GM19397 (cell line): Measurements from ENCODE around the gene GARS1.

Experiments
- ATAC-seq: cut with Tn5 transposase; IDR thresholded peaks from one replicate; pipeline ENCODE4 v1.9.1; 2021; ENCODE audit warnings: mild to moderate bottlenecking, moderate library complexity; ENCODE audit not compliant: unreplicated experiment

The GARS1 gene

DNA sequence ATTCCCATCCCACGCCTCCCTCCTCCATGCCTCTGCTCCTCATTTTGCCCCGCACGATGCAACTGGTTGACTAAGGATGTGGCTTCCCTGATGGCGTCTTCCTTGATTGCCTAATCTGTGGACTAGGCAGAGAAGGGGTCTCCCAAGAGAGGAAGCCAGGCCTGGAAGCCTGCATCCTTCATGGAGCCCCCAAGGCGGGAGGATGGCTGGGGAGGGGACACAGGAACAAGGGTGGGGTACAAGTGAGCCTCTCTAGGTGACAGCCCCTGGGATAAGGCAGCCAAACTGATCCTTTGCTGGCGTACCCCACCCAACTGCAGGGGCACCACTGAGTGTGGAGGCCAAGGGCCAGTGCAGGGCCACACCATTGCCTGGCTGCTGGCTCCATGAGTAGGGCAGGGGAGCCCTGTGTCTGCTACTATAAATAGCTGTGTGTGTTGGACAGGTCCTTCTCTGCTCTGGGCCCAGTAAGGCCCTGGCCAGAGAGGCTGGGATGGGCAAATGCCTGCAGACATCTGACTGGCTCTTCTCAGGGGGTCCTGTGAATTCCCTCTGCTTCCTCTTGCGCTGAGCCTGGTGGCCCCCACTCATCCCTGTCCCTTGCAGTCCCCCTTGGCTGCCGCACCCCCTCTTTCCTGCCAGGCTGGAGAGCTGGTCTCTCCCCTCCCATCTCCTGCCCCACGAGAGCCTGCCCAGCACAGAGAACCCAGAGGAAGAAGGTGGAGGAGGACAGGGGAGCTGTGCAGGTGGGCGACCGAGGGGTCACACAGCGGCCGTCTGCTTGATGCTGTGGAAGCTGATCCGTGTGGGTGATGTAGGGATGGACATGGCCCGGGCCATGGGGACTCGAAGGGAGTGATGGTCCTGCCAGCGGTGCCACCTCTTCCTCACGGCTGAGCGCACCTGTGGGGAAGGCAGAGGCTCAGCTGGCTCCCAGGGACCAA lies 58.3 kb downstream of the GARS1 start:
- ATAC-seq = no peak

DNA sequence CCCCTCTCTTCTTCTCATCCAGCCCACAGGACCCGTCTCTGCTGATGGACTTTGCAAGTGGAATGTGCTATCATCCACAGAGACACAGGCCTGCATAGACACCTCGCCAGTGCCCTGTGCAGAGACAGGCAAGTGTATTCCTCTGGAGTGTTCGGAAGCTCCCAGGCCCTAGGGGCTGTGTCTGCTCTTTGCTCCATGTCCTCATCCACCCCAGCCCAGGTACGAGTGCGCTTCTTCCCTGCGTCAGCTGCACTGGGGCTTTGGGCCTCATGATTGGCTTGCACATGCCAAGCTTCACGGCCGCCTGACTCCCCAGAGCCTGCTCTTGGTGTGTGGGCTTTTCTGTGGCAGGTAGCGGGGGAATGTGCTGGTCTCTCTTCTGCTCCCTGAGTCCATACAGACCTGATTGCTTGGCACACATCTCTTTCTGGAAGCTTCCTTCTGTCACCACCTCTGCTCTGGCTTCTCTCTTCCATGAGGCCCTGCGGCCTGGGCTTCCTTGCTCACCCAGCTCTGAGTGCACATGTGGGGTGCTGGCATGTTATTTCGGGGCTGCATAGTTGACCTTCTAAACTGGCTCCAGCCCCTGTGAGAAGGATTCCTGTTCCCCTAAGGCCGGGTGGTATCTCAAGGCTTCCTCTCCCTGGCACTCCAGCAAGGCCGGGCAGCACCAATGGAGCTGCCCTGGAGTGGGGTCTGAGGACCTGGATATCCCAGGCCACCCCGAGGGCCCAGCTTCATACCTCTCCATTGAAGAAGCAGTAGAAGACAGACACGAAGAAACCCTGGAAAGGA lies 59.8 kb downstream of the GARS1 start:
- no peak for ATAC-seq

DNA sequence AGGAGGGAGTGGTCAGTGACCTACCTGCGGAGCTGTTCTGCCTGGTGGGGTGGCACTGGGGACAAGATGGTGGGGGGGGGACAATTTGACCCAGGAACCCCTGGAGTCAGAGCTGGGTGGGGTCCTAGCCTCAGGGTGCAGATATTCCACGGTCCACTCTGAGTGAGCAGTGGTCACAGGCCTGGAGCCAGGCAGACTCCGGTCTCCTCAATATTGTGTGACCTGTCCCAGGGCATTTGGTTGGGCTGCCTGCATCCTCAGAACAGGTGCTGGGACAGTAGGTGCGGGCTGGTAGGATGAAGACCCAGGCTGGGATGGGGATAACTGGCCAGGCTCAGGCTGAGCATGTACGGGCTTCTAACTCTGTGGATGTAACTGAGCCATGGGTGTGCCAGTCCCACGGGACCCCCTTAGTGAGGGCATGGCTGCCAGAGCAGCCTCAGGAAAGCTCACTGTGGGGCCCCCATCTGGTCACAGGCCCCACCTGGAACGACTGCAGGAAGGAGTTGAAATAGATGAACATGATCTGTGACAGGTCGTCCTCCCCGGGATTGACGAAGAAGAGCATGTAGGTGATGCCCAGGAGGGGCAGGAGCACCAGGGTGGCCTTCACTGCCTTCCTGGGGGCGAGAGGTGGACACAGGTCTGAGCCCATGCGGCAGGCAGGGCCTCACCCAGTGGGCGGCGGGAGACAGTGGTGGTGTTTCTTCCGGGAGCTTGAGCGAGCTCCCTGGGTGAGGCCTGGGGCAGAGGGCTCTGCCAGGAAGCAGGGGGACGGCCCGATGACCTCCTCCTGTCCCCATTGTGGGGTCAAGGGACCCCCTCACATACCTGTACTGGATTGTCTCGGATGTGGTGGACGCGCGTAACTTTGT lies 60.7 kb downstream of the GARS1 start:
- no peak for ATAC-seq

DNA sequence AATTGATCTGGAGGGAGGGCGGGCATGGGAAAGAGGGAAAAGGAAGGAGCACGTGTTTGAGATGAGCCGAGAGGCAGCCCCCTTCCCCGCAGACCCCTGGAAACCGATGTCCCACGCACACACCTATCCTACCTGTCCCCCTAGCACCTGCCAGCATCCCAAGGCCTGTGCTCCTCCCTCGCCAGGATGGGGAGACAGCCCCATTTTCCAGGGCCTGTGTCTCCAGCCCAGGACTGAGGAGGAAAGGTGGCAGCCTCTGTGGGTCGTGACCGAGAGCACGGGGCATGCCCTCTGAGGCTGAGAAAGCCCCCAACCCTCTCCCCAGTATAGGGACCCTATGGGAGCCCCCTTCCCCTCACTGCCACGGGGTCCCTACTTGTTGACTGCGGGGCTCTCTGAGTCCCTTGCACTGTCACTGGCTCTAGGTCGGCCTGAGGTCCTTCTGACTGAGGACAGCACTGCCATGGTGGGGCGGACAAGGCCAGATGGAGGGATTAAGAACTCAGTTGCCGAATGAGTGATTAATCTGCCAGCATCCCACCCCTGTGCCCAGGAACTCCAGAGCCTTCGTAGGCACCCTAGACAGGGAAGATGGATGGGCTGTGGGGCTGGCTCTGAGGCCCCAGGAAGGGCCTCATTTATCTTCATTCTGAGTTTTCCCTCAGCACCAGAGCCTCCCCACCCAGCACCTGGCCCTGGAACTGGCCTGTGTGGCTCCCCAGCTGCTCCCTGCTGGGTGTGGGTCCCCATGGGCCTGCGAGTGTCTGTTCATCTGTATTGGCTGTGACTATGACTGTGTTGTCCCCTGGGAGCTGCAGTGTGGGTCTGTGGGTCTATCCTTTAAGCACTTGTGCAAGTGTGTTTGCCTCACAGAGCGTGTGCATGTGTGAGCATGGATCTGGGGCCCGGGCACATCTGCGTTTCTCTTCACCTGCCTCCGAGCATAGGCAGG lies 61.6 kb downstream of the GARS1 start:
- ATAC-seq = no peak

DNA sequence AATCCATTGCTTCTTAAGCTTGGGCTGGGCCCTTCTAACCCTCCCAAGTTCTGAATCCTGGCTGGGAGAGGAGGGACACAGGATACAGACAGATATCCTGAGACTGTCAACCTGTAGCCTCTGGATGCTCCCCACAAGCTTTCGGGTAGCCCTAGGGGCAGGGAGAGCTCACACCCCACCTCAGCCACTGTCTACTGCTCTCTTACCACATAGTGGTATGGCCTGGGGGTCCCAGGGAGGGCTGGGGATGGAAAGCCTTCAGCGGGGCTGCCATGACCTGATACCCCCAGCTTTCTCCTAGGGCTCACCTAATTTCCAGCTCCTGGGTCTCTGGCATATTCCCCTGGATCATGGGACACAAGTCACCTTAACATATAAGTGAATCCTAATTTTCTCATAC lies 62.5 kb downstream of the GARS1 start:
- no peak for ATAC-seq

DNA sequence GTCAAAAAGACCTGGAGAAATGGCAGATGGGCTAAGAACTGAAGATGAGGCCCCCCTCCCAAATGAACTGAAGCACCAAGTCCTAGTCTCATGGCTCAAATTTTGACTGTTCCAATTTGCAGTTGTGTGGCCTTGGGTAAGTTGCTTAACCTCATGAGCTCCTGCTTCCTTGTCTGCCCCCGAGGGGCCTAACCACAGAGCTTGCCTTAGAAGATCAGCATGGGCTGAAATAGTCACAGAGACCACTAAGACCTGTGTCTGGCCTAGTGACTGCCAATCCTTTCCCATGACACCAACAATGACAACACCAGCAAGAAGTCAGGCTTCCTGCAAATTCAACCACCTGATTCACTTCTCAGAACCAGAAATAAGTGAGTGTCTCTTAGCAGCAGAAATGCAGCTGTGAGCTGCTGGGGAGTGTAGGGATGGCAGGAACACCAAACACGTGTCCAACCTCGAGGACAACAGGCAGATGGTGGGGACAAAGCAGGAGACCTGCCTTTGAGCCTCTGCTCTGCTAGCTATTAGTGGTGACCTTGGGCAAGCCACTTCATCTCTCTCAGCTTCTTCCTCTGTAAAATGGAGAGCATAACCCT lies 63.9 kb downstream of the GARS1 start:
- no peak for ATAC-seq

DNA sequence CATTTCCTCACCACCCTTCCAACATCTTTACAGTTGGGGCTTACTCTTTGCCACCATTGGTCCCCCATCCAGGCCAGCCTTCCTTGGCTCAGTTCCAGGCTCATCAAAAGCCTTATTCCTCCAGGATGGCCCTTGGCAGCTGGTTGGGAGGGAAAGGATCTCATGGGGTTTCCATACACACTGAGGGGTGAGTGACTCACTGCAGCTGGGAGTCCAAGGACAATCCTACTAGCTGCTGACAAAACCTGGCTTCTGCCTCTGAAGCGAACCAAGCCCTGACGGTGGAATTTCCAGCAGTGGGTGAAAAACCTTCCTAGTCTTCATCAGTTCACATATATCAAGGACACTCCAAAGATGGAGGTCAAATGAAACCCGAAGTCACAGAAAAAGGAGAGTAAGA lies 64.6 kb downstream of the GARS1 start:
- ATAC-seq = no peak

DNA sequence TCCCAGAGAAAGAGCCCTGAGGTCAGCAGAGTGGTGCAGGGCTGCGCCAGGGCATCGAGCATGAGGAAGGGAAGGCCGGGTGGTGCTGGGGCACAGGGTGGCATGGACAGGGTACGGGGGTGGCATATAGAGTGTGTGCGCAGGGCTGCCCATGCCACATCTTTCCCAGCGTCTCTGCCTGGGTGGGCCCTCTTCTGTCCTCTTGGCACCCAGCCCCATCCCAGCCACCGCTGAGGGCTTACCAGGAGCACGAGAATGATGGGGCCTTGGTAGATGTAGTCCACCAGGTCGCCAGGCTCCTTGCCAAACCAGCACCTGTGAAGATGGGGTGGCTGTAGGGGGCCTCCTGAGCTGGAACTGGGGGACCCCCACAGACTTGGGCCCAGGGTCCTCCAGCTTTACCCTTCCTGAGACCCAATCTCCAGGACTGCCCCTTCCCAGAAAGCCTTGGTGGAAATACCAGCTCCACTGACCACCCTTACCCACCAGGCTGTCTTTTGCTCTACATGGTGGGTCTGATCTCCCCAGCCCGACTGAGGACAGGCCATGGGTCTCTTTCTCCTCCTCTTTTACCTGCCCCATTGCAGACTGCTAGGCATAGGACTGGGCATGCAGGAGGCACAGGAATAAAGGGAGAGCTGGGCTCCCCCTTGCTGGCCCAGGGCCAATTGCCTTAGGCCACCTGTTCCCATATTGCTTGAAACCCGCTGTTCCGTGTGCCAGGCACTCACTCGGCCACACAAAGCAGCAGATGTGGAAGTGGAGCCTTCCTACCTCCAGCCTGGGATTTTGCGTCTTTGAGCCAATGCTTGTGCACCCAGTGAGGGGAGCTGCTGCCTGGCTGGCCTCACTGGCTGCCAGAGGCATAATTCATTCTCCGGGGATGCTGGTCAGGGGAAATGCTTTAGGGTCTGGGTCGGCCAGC lies 65.9 kb downstream of the GARS1 start:
- no peak for ATAC-seq

DNA sequence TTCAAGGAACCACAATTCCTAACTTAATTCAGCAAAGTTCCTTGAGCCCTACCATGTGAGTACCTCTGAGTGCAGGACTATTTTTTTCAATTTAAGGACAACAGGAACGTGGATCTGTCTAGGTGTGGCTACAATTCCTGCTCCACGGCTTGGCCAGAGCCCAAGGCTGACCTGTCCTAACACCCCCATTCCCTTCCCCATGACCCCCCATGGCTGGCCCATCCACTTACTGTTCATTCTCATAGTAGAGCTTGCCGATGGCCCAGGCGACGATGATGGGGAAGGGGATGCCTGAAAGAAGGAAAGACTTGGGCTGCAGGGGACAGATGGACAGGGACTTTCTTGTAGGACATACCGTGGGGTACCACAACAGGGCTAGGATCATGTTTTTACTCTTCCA lies 67.2 kb downstream of the GARS1 start:
- ATAC-seq = no peak

DNA sequence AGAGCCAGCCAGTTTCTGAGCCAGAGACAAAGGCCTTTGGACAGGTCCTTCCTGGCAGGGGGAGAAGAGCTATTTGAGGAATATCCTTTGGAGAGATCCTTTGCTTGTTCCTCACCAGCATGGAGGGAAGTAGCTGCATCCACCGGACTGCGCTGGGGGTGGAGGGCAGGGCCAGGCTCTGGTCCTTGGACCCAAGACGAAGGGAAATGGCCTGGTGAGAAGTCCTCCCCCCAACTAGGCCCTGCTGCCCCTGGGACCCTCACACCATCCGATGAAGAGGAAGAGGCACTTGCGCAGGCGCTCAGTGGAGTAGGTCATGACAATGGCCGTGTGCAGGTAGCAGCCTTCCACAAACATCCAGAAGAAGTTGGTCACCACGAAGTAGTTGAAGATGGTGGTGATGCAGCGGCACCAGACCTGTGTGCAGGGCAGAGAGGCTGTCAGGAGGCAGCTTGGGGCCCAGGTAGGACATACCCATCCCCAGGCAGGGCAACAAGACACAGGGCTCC lies 67.8 kb downstream of the GARS1 start:
- no peak for ATAC-seq

DNA sequence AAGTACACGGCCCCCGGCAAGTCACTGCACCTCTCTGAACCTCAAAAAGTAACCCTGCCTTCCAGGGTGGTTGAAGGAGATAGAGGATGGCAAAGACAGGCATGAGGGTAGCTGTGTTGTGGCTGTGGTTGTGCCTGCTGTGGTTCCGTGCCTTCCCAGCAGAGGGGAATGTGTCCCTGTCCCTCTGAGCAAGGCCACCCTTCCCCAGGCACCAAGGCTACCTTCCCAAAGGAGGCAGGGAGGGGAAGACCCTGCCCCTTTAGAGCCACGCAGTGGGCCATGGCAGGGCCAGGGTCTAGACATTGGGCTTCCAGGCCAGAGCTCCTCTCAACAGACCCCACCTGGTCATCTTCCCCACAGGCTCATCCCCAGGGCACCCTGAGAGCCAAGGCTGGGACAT lies 68.7 kb downstream of the GARS1 start:
- ATAC-seq = no peak

DNA sequence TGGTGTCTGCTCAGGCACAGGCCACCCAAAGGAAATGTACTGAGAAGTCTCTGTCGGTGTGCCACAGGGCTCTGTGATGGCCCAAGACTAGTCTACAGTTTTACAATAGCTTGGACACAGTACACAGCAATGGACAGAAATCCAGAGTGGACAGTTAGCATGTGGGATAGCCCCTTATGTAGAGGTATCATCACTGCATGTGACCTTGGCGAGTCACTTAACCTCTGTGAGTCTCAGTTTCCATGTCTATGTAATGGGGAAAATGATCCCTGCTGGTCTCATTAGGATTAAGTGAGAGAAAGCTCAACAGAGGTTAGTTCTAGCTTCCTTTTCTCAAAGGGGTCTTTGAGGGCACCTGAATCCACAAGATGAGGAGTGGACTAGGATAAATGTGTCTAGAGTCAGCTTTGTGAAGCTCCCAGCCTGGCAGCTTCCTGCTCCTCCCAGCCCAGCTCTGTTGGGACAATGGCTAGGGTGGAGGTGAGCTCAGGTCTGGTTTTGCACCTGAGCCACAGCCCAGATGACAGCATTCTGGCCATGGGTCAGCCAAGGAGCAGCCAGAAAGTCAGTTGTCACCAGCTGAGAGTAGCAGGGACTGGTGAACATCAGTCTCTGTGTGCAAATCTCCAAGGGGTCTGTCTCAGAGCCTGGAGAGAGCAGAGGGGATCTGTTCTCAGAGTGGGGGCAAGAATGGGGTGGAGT lies 69.7 kb downstream of the GARS1 start:
- ATAC-seq = no peak

DNA sequence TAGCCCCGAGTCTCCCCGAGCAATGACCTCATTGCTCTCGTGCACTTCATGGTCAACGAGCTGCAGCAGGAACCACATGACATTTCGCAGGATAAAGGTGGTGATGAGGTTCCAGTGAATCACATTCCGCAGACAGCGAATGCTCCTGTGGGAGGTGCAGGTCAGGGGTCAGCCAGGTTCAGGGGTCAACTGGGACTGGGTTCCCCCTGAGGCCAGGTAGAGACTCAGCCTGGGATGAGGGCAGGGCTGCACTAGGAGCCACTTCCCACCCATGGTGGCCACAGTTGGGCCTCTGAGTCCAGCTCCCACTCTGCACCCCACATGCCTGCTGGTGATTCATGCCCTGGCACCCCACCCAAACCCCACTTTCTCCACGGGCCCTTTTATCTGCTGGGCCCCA lies 70.4 kb downstream of the GARS1 start:
- ATAC-seq = no peak

DNA sequence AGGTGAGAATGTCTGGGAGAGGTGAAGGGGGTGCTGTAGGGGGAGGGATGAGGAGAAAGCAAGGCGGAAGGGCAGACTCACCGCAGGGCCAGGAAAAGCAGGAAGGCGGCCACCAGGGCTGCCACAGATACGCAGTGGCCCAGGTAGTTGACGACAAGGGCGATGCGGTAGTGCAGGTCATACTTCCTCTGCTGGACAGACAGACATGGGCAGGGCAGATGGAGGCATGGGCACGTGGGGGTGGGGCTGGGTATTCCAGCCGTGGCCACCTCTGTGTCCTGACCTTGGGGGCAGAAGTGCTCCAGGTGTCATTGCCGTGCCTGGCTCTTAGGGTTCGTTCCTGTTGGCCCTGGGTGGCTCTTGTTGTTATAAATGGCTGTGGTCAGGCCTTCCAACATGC lies 70.8 kb downstream of the GARS1 start:
- ATAC-seq = no peak

DNA sequence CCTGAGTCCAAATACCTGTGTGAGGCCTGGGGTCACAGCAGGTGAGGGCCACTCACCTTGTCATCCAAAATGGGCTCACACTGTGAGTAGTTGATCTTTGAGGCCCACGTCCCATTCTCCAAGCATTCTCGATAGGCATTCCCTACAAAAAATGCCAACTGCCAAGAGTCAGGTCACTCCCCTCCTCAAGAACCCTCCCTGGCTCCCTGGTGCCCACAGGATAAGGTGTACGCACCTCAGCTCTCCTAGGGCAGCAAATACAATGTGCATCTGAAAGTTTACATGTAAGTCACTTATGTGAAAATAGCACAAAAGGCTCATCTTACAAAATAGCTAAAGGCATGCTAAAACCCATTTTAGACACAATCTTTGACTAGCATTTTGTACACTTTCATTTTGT lies 72.5 kb downstream of the GARS1 start:
- ATAC-seq = no peak

DNA sequence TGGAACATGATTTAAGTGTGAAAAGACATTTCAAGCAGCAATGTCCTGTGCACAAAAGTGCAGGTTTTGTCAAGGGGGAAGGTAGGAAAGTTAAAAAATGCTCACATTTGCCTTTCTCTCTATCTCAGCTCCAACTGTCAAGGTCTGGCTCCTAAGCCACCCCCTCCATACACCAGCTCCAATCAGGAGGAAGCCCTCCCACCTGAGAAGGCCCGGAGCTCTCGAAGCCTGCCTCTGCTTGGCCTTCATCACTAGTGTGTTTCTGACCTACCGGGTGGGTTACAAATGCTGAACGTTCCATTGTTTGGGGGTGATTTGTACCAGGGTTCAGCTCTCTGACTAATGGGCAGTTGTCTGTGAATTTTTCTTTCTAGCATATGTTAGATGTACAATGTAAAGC lies 73.4 kb downstream of the GARS1 start:
- no peak for ATAC-seq

DNA sequence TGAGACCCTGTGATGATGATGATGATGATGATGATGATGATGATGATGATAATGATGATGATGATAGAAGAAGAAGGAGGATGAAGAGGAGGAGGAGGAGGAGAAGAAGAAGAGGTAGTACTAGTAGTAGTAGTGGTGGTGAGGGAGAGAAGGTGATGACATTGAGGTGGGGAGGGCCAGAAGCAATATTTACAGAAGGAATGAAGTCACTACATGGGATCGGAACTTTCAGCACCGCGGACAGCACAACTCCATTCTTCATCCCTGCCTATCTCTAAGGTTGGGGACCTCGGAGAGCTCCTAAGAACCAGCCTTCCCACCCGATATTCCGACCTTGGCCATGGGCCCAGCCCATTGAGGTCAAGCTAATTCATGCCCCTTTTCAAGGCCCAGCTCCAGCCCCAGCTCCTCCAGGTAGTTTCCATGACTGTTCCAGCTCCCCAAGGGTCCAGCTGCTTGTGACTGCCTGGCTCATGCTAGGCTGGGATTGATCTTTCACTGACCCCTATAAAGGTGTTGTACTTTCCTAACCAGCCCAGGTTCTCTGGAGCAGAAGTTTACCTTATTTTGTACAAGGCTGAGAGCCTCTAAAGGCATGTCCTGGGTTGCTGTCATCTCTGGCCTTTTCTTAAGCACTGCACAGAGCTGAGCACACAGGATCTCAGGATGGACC lies 77.3 kb downstream of the GARS1 start:
- no peak for ATAC-seq
